Cardiac muscle cell (in vitro differentiated cells and primary cell): Measurements from ENCODE around the gene ZFPM1. TPM values are rescaled to one million over a fixed set of nuclear protein-coding genes. Genes with fewer than 3 reads are reported as not detected.
A peak's percentile ranks its signal among the peaks of the same experiment; 100 is the strongest.

Experiments used
- DNase-seq, 2 donors: peaks; one replicate each; pipeline versions ENCODE4 v3.0.0 to v3.0.0-alpha.2; 2010 to 2017; ENCODE audit warnings: low read depth in 1 of 2, low spot score in 1 of 2
- H3K27ac ChIP-seq: fragments of 200-600 bp; sonication (generic); 2 replicates; pipeline ENCODE4 v1.5.1; 2016
- H3K27me3 ChIP-seq: fragments of 200-600 bp; sonication (generic); 2 replicates; pipeline ENCODE4 v1.6.0; 2016; ENCODE audit warnings: control low read depth
- H3K36me3 ChIP-seq: fragments of 200-600 bp; sonication (generic); 2 replicates; pipeline ENCODE4 v1.5.1; 2016; ENCODE audit warnings: control low read depth
- H3K4me1 ChIP-seq: fragments of 200-600 bp; sonication (generic); 2 replicates; pipeline ENCODE4 v1.8.1; 2017; ENCODE audit warnings: low read depth, mild to moderate bottlenecking, mixed run types
- H3K4me3 ChIP-seq: fragments of 200-600 bp; sonication (generic); 2 replicates; pipeline ENCODE4 v1.5.1; 2016; ENCODE audit warnings: mild to moderate bottlenecking
- H3K9me3 ChIP-seq: fragments of 200-600 bp; sonication (generic); 2 replicates; pipeline ENCODE4 v1.5.1; 2017; ENCODE audit warnings: low read depth, mild to moderate bottlenecking, control low read depth
- polyA plus RNA-seq: library from polyadenylated mRNA; unstranded; fragments of >200 nt; fragmentation: Nextera tagmentation; extraction: Ambion mirVana; gene quantifications from 2 replicates; pipeline ENCODE4 v1.2.1, GENCODE V29; 2016
- total RNA-seq: library from RNA; depleted of rRNA; stranded (reverse); fragments of >200 nt; gene quantifications from 2 replicates; pipeline ENCODE4 v1.2.3, GENCODE V29; 2016
- TF ChIP-seq, protein P1 (sequence below): IDR thresholded peaks from 2 replicates; pipeline ENCODE4 v1.5.1; 2012; ENCODE audit warnings: low read depth, mild to moderate bottlenecking, low read length

The ZFPM1 gene
- total and polyA plus RNA-seq, 2 experiments from 2014 or later, result 7.6 to 9.4 TPM

DNA sequence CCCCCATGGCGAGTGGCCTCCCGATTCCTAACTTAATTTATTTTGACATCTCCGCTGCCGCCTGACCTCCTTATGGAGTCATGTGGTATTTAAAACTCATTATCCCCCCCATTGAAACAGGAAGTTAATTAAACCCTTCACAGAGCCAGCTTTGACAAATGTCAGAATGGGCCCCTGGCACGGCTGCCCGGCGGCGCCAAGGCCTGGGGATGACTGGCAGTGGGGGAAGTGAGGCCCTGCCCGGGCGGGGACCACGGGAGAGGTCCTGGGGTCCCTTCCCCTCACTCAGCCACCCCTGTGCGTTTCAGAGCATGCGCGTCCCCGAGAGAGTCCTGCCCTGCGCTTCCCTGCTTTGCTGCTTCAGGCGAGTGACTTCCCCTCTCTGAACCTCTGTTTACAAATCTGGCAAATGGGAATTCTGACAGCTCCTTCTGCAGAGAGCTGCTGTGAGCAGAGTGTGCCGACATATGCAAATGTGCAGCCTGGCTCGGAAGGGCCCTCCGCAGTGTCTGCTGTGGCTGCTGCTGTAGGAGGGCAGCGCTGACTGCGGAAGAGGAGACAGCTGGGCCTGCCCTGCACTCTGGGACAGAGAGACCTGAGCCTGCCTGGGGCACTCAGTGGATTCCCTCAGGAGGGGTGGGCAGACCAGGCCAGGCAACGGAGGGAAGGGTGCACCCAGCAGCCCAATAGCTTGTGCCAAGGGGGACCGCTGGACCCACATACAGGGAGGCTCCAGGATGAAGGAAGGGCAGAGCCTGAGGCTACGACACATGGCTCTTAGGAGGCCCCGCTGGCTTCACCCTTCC lies 4.4 kb upstream of the ZFPM1 start:
- no peak overlapping the region for H3K4me3 ChIP-seq
- no peak for DNase-seq
- no peak overlapping the region for H3K27ac ChIP-seq
- no peaks in the 10 kb centered on the region for H3K36me3 ChIP-seq
- TF ChIP-seq, protein P1, sequence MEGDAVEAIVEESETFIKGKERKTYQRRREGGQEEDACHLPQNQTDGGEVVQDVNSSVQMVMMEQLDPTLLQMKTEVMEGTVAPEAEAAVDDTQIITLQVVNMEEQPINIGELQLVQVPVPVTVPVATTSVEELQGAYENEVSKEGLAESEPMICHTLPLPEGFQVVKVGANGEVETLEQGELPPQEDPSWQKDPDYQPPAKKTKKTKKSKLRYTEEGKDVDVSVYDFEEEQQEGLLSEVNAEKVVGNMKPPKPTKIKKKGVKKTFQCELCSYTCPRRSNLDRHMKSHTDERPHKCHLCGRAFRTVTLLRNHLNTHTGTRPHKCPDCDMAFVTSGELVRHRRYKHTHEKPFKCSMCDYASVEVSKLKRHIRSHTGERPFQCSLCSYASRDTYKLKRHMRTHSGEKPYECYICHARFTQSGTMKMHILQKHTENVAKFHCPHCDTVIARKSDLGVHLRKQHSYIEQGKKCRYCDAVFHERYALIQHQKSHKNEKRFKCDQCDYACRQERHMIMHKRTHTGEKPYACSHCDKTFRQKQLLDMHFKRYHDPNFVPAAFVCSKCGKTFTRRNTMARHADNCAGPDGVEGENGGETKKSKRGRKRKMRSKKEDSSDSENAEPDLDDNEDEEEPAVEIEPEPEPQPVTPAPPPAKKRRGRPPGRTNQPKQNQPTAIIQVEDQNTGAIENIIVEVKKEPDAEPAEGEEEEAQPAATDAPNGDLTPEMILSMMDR, result no peak
- H3K4me1 ChIP-seq, result peaks cover 7% of the 10 kb centered on the region
- H3K27me3 ChIP-seq, result no peaks in the 10 kb centered on the region
- H3K9me3 ChIP-seq, result no peaks in the 10 kb centered on the region

DNA sequence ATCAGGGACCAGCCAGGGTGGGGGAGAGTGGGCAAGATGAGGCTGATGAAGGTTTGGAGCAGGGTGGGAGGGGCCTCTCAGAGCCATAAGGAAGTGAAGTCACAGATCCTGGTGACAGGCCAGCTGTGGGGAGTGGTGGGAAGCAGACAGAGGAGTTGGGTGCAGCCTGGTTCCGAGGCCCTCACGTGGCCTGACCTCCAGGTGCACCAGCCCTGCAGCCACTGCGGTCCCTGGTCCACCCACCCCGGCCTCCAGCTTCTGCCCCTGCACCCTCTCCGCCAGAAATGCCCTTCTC lies 3.9 kb upstream of the ZFPM1 start:
- TF ChIP-seq, protein P1, result no peak
- H3K27me3 ChIP-seq, result no peaks in the 10 kb centered on the region
- no peak overlapping the region for H3K27ac ChIP-seq
- H3K9me3 ChIP-seq, result no peaks in the 10 kb centered on the region
- H3K4me3 ChIP-seq, result no peak overlapping the region
- DNase-seq, result no peak
- no peaks in the 10 kb centered on the region for H3K36me3 ChIP-seq
- peaks cover 7% of the 10 kb centered on the region for H3K4me1 ChIP-seq

DNA sequence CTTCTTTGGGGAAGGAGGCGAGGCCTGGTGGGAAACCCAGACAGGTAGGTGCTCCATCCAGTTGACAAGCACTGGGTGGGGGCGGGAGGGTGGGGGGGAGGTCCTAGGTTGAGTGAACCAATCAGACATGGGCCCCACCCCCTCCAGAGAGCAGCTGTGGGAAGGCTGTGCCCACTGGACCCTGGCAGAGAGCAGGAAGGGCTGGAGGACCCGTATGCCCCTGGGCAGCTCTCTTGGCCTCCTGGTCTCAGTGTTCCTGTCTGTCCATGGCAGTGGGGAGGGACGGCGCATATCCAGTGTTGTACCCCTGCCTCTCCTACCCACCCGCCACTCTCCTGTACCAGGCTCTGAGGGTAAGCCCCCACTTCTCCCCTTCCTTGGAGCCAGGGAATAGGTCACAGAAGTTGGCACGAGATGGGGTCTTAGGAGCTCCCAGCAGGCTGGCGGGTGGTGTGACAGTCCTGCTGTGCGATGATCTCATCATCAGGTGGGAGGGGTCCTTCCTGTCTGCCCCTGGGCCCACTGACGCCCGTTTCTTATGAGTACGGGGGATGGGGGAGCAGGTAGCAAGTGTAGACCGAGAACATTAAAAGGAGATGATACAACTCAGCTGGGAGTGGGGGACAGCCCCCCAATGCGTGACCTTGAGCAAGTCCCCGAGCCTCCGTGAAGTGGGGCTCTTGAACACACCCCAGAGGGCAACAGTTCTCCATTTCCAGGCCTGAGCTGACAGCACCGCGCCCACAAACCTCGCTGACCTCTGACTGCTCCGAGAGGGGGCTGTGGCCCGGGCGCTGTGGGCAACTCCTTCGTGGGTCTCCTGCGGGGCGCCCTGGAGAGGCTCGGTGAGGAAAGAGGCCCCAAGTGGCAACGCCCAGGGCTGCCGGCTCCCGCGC lies 1.2 kb upstream of the ZFPM1 start:
- no peak overlapping the region for H3K4me3 ChIP-seq
- no peak for DNase-seq
- H3K4me1 ChIP-seq, result peaks cover 7% of the 10 kb centered on the region
- H3K36me3 ChIP-seq, result no peaks in the 10 kb centered on the region
- TF ChIP-seq, protein P1, result no peak
- no peak overlapping the region for H3K27ac ChIP-seq
- no peaks in the 10 kb centered on the region for H3K27me3 ChIP-seq
- no peaks in the 10 kb centered on the region for H3K9me3 ChIP-seq

DNA sequence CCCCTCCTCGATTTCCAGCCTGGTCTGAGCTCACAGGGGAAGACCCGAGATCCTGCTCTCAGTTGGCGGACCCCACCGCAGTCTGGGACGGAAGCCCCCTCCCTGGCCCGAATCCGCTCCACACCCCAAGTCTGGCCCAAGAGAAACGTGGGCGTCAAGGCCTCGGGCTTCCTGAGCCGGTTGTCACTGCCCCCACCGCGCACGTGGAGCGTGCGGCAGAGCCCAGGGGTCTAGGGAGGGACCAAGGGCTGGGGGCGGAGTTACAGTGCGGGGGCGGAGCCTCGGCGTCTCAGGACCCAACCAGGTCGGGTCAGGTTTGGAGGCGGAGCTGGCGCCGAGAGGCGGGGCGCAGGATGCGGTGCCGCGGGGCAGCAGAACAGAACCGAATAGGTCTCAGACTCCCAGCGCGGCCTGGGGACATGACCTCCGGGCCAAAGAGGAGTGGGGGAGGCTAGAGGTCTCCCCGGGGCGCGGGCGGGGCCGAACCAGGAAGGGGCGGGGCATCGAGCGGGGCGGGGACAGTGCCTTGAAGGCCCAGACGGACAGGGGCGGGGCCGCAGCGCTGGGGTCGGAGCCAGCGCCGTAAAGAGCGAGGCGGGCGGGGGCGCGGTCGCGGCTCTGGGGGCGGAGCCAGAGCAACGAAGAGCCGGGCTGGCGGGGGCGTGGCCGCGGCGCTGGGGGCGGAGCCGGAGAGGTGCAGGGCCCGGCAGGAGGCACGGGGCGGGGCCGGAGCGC lies 431 bp upstream of the ZFPM1 start:
- Histone ChIP-seq H3K4me3 (peak overlapping the region; percentile 47), H3K9me3 (no peaks in the 10 kb centered on the region), H3K27me3 (no peaks in the 10 kb centered on the region), H3K4me1 (peaks cover 7% of the 10 kb centered on the region), H3K36me3 (no peaks in the 10 kb centered on the region), H3K27ac (peak overlapping the region; percentile 82)
- peak; percentile 97 to 98 for DNase-seq
- TF ChIP-seq, protein P1, result no peak
